GM18511 (cell line): ENCODE measurements around the gene BRMS1L.
A peak's percentile ranks its signal among the peaks of the same experiment; 100 is the strongest.
"Not testable (repeated sequence)": the region's sequence is repeated elsewhere in the genome, so short reads cannot be mapped to it uniquely, and the experiment has no call there.

Source experiments
- ATAC-seq: cut with Tn5 transposase; IDR thresholded peaks from one replicate; pipeline ENCODE4 v1.9.1; 2021; ENCODE audit warnings: mild to moderate bottlenecking, moderate library complexity; ENCODE audit not compliant: unreplicated experiment

The BRMS1L gene, protein sequence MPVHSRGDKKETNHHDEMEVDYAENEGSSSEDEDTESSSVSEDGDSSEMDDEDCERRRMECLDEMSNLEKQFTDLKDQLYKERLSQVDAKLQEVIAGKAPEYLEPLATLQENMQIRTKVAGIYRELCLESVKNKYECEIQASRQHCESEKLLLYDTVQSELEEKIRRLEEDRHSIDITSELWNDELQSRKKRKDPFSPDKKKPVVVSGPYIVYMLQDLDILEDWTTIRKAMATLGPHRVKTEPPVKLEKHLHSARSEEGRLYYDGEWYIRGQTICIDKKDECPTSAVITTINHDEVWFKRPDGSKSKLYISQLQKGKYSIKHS

DNA sequence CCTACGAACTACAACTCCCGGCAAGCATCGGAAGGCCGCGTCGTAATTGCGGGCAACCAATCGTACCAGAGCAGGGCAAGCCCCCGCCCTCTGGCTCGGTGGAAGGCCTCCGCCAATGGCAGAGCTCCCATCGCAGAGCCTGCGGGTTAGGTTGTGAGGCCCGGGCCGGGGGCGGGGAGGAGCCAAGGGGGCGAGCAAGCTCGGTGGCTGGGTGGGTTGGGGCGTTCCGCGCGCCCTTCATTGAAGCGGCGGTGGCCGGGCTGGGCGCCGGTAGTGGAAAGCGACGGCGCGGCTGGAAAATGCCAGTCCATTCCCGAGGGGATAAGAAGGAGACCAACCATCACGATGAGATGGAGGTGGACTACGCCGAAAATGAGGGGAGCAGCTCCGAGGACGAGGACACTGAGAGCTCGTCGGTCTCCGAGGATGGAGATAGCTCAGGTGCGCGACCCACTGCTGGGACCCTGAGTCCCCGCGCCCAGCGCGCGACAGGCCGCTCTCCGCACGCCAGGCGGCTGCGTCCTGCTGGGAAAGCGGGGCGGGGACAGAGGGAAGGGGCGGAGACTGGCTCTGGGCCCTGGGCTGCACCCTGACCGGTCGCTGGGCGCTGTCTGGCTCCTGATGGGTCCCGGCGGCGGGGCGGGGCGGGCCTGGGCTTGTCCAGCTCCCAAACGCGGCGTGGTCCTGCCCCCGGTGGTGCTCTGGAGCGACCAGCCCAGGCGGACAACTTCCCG is at the start of gene BRMS1L:
Gene BRMS1L, plus strand, starts transcription at position 121 of the 734 bp plus-strand sequence. Its CDS starts 179 bp downstream, at position 300.
- peak; percentile 94 for ATAC-seq

DNA sequence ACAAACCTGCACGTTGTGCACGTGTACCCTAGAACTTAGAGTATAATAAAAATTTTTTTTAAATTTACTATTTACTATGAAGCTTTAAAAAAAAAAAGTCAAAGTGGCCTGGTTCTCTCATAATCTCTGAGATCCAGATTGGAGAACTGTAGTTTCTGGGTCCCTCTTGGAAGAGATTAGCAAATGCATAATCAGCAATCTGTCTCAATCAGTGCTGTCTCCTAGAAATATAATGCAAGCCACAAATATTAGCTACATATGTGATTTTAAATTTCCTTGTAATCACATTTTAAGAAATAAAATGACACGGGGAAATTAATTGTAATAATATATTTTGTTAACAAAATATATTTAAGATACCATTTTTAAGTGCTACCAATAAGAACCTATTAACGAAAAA is 49.3 kb upstream of the BRMS1L start:
- no peak for ATAC-seq

DNA sequence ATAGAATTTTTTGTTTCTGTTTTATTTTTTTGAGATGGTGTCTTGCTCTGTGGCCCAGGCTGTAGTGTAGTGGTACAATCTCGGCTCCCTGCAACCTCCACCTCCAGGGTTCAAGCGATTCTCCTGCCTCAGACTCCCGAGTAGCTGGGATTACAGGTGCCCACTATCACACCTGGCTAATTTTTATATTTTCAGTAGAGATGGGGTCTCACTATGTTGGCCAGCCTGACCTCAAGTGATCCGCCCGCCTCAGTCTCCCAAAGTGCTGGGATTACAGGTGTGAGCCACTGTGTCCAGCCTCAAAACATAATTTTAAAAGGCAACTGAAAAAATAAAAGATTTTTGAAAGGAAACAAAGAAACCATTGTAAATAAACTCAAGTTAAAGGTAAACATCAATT is 48.6 kb upstream of the BRMS1L start:
- ATAC-seq: not testable (repeated sequence)

DNA sequence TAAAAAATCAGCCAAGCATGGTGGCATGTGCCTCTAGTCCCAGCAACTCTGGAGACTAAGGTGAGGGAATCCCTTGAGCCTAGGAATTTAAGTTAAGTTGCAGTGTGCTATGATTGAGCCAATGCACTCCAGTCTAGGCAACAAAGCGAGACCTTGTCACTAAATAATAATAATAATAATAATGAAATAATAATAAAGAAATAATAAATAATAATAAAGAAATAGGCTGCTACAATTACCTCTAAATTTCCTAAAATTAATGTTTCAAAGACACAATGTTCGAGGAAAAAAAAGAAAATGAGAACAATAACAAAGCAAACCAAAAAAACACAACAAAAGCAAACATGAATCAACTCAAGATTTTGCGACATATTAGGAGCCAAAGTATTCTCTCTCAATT is 46.8 kb upstream of the BRMS1L start:
- ATAC-seq: no peak

DNA sequence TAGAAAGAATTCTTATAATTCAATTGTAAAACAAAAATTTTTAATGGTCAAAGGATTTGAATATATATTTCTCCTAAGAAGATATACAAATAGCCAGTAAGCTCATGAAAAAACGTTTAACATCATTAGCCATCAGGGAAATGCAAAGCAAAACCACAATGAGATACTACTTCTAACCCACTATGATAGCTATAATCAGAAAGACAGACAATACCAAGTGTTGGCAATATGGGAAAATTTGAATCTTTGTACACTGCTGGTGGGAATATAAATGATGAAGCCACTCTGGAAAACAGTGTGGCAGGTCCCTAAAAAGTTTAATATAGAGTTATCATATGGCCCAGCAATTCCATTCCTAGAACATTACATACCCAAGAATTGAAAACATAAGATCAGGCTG is 42.4 kb upstream of the BRMS1L start:
- ATAC-seq: no peak

DNA sequence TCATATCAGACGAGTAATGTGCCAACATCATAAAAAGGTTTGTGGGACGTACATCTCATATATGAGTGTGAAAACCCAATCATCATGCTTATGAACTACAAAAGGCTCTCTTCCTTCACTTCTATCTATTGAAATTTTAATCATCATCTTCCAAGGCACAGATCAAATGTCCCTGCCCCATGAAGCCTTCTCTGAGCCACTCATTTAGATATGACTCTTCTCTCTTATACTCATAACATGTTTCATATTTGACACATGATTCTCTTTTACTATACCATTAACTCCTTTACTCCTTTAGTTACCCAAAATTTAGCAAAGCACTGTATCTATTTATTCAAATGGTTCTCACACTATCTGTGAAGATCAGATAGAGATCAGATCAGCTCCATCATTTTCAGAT is 39.3 kb upstream of the BRMS1L start:
- no peak for ATAC-seq

DNA sequence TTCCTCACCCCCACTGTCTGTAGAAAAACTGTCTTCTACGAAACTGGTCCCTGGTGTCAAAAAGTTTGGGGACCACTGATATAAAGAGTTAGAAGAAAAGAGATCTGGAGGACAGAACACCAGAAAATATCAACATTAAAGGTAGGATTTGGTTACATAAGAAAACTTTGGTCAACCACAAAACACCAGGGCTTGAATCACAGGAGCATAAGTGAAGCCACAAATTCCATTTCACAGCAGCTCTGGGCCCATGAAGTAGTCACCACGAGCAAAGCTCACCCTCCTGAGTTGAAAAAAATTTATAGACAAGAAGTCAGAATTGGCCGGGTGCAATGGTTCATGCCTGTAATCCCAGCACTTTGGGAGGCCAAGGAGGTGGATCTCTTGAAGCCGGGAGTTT is 36.5 kb upstream of the BRMS1L start:
- no peak for ATAC-seq

DNA sequence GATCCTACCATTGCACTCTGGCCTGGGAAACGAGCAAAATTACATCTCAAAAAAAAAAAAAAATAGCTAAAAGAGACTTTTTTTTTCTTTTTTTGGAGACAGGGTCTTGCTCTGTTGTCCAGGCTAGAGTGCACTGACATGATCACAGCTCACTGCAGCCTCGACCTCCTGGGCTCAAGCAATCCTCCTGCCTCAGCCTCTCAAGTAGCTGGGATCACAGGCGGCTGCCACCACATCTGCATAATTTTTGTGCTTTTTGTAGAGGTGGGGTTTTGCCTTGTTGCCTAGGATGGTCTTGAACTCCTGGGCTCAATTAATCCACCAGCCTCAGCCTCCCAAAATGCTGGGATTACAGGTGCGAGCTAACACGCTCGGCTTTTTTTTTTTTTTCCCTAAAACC is 28.3 kb upstream of the BRMS1L start:
- ATAC-seq: no peak

DNA sequence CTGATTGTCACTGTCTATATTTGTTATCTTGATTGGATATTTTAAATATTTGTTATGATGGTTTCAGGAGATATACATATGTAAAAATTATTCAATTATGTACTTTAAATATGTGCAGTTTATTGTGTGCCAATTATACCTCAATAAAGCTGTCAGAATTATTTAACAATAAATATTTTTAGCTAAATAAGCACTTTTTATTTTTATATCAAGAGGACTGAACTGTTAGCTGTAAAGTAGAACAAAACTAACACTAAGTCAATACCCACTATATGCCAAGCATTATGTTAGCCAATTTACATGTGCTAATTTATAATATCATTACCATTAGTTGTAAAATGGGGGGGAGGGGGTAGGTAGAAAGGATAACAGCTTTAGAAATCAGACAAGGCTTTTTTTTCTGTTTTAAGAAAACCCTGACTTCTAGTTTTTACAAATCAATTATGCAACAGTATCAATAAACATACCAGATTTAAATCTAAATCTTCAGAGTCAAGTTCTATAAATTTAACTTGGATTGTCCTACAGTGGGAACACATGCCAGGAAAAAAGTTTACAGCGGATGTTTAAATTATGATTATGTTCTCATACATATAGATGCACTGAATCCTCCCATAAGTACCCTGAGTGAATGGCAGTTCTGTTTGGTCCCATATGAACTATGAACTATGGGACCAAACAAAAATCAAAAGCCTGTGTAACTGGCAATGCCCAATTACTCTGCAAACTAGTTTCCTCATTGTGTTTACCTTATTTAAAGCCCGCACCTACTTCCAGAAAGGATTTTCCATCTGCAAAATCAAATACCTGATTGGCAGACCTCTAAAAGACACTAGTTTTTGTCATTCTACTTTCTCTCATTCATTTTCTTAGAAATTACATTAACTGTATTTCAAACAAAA is 19.9 kb upstream of the BRMS1L start:
- ATAC-seq: no peak

DNA sequence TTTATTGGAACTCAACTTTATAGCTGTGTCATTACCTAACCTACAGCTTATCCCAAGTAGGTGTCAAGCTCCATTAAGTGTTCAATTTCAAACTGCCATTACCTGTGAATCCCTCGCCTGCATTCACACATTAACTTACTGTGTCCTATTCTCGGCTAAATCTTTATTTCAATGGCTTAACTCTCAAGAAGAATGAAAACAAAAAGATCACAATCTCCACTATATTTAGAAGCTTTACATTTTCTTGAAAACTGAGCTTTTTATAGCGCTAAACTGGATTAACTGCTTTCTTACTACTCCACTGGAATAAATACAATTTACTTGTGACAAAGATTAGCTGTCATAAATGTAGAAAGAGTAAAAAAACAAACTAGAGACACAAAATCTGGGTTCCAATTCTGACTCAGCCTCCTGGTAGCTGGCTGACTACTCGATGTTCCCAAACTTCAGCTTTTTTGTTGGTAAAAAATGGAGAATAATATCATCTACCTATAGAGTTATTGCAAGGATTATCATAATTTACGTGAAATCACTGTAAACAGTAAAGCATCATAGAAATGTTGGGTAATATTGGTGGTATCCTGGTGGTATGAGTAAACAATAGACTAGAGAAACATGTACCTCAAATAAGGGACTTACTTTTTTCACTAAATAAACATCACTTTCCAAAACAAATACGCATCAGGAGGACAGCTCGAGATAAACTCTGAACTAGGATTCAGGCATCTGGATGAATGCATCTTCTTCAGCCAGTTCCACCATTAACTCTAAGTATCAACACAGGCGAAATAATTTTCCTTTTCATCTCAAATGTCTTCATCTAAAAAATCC is 18.8 kb upstream of the BRMS1L start:
- ATAC-seq: no peak

DNA sequence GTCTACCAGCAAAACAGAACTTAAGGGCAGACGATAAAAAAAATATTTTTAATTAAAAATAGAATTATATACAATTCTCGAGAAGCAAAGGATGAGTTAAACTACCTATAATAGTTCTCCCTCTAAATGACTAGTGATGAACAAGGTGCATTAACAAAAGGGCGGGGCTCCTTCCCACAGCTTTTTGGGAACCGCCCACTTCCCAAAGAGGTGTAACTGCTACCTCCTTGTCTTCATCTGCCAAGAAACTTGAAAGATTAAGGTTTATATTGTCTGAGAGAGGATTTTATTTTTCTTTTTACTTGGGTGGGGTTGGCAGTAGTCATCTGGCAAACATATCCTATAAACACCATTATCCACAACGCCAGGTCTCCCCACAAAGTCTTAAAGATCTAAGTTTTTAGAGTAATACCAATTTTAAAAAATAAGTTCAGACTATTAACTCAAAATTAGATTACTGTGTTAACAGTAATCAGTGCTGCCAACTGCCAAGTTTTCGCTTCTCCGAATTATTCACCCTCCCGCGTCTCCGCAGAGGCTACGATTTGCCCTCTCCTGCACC is 18.0 kb upstream of the BRMS1L start:
- no peak for ATAC-seq

DNA sequence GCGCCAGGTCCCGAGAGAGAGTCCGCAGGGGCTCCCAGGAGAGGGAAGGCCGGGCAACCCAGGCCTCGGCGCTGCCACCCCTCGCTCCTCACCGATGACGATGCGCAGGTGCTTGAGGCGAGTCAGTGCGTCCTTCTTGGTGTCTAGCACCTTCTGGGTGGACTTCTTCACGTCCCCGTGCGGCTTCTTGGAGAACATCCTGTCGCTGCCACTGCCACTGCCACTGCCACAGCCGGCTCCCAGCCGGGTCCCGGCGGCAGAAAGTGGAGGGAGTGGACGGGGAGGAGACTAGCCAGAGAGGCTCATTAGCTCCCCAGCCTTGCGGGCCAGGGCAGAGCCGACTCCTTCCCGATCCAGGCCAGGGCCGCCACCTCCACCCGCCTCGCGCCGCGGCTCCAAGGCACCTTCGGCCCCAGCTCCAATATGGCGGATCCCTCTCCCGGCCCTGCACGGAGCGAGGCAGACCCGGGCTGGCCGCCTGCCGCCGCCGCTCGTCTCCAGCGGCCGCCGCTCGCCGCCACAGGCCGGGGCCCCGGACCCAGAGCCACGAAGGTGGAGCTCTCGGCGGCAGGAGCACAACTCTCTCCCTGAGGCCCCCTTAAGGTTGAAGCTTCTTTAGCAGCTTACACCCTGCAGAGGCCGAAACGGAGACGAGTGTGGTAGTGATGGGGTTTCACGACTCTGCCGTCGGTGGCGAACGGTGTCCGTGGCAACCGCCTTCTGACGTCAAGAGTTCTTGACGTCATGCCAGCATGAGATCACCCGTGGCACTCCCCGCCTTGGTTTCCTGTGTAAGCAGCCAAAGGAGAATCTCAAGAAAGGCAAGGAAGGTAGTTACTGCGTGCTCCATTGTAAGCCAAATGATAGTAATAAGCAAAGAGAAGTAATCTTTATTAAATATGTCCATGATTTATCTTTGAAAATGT is 17.2 kb upstream of the BRMS1L start, which contains the start of gene RALGAPA1:
Gene RALGAPA1, minus strand, starts transcription at position 658 of the 926 bp plus-strand sequence. Its CDS starts 460 bp downstream, at position 198.
- peak; percentile 96 for ATAC-seq

DNA sequence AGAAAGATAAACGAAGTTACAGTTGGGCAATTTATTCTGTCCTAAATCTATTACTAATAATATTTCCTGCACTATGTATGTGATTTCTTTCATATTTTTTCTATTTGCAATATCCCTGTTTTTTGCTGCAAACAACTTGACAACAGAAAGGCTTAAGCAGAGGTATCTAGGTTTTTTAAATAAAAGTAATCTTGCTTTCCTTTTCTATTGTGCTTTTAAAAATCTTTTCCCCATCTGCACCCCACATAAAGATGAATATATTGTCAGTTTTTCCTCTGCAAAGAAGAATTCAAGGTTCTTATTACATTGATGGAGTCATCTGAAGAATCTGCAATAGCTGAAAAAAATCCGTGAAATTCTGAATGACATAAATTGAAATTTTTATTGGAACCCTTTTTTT is 16.5 kb upstream of the BRMS1L start:
- no peak for ATAC-seq

DNA sequence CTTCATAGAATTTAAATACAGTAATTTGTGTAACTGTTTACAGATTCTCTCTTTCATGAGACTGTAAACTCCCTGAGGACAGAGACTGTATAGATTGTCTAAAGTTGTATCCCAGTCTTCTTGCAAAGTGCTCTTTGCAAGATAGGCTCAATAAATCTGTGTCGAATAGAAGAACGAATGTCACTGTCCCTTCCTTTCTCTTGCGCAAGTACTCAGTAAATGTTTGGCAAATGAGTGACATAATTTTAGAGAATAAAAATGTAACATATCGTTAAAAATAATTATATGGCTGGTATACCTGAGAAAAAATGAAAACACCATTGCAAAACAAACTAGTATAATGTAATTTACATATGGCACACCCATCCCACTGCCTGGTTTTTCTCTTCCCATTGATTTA is 15.2 kb upstream of the BRMS1L start:
- no peak for ATAC-seq

DNA sequence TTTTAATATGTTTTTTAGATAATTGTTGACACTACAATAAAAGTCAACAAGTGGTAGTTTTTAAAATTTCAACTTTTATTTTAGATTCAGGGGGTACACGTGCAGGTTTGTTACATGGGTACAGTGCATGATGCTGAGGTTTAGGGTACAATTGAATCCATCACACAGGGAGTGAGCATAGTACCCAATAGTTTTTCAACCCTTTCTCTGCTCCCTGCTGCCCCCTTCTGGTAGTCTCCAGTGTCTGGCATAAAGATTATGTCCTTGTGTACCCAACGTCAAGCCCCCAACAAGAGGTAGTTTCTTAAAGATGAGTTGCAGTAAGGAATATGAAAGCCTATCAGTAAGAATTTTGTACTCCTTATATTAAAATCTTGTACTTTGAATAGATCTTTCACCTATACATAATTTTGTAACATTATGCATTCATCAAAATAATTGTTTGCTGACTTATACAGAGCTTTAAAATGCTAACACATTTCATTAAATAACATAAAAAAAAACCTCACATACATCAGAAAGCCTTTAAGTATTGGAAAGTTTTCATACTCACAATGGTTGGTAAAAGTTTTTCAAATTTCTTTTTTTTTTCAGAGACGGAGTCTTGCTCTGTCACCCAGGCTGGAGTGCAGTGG is 11.7 kb upstream of the BRMS1L start:
- ATAC-seq: peak; percentile 80

DNA sequence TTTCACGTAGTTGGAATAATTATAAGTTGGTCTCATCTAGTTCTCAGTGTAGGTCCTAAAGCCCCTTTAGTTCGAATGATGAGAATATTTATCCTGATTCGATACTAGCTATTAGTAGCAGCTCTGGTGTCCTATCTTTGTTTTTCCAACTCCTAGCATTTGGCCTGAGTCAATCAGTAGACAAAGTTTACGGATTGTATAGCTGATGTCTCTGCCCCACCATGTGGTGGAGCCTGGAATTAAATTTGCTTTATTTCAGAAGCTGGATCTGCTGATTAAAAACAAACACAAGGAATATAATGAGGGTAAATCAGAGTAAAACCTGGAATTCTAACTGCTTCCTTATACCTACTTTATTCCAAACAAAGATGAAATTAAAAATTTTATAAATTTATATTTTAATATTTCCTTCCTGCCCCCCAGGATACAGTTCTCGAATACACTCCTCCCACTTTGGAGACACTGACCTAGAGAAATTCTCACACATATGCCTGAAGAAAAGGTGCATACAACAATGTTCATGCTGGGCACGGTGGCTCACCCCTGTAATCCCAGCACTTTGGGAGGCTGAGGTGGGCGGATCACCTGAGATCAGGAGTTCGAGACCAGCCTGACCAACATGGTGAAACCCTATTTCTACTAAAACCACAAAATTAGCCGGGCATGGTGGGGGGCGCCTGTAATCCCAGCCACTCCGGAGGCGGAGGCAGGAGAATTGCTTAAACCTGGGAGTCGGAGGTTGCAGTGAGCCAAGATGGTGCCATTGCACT is 7.6 kb upstream of the BRMS1L start:
- peak; percentile 65 for ATAC-seq

DNA sequence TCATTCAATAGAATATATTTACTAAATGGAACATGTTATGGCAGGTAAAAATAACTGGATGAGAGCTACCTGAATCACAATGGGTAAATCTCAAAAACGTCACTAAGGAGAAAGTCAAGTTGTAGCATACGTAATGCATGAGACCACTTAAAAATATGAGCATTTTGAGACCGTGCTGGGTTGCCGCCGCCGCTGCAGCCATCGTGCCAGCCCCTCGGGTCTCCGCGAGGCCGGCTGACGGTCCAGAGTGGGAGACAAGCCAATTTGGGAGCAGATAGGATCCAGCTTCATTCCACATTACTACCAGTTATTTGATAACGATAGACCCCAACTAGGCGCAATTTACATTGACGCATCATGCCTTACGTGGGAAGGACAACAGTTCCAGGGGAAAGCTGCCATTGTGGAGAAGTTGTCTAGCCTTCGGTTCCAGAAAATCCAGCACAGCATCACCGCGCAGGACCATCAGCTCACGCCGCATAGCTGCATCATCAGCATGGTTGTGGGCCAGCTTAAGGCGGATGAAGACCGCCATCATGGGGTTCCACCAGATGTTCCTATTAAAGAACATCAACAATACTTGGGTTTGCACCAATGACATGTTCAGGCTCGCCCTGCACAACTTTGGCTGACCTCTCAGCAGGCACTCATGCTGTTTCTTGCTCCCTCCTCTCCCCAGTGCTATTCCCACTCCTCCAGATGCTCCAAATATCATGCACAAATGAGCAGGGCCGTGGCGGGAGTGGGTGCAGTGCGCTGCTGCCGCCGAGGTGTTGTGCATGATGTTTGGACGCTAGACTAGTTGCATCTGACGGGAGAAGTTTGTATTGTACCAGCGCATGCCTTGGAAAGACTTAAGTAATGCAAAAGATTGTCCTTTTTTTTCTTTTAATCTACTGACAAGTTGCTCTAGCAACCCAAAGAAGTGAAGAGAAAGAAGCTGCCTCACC is 6.3 kb upstream of the BRMS1L start:
- no peak for ATAC-seq
